GM19463 (cell line): ENCODE measurements around the gene TMPRSS9.

Source experiments
- ATAC-seq: cut with Tn5 transposase; IDR thresholded peaks from one replicate; pipeline ENCODE4 v1.9.1; 2021; ENCODE audit warnings: mild to moderate bottlenecking, moderate library complexity; ENCODE audit not compliant: unreplicated experiment

Gene TMPRSS9

DNA sequence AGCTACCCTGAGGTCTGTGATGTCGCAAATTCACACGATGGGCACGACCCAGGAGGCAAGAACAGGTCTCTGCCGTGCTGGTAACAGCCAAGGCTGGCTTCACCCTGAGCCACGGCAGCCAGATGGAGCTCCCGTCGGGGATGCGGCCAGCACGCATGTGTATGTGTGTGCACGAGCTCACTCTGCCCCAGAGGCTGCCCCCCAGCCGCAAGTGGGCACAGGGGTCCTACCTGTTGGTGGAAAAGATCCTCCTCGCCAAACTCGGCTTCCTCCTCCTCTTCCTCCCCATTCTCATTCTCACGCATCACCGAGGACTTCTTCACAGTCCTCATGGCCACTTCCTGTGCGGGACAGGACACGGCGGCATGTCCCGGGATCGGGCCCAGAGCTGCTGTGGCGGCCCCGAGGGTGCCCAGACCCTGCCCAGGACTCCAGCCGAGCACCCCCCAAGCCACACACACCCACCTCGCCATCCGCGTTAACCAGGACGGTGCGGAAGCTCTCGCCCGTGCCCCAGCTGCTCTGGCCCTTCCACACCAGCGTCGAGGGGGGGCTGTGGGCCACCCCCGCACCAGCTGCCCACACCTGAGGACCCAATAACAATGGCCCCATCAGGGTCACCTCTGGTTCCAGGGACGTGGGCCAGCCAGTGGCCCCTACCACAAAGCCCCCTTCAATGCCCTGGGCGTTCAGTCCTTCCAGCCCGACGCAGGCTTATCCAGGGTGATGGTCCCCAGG lies 71.4 kb downstream of the TMPRSS9 start:
- no peak for ATAC-seq

DNA sequence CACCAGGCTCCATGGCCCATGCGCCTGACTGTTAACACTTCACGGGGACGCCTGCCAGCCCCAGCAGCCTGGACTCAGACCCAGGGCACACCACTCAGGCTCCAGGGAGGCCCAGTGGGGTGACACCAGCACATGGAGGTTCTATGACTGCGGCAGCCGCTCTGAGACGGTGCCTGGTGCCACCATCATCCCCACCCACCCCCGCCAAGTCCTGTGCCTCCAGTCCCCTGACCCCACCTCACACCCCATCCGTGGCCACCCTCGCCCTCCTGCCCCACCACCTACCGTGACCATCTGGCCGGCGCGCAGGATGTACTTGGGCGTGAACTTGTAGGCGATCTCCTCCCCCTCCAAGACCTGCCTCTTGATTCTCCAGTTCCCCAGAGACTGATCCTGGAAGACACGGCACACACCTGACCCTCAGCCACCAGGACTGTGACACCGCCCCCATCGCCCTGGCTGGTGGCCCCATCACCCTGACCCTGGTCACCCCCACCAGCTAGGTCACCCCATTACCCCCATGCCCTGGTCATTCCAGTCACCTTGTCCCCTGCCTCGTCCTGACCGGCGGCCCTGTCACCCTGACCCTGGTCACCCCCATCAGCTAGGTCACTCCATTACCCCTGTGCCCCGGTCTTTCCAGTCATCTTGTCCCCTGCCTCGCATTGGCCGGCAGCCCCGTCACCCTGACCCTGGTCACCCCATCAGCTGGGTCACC lies 72.2 kb downstream of the TMPRSS9 start:
- no peak for ATAC-seq

DNA sequence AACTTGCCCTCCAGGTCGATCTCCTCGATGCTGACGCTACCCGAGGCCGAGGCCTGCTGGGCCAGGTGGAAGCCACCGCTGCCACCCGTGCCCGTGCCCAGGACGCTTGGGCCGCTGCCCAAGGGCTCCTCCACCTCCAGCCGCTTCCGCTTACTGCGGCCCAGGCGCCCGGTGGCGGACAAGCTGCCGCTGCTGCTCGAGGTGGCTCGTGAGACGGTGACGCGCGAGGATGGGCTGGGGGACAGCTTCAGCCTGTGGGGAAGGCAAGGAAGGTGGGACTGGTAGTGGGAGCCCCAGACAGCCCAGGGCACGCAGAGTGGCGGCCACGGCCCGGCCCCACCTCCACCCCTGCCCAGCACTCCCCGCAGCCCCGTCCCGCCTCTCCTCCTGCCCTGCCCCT lies 73.8 kb downstream of the TMPRSS9 start:
- no peak for ATAC-seq

DNA sequence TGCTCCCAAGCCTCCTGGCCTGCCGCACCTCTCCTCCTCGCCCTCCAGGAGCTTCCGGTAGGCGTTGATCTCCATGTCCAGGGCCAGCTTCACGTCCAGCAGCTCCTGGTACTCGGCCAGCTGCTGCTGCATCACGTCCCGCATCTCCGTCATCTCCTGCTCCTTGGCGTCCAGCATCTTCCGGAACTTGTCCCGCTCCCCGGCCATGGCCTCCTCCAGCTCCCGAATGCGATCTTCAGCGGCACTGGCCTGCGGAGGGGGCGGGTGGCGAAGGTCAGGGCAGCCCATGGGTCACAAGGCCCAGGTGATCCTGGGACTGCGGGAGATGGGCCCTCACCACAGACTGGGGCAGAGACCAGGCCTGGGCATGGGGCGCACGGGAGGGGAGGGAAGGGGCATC lies 74.2 kb downstream of the TMPRSS9 start:
- no peak for ATAC-seq

DNA sequence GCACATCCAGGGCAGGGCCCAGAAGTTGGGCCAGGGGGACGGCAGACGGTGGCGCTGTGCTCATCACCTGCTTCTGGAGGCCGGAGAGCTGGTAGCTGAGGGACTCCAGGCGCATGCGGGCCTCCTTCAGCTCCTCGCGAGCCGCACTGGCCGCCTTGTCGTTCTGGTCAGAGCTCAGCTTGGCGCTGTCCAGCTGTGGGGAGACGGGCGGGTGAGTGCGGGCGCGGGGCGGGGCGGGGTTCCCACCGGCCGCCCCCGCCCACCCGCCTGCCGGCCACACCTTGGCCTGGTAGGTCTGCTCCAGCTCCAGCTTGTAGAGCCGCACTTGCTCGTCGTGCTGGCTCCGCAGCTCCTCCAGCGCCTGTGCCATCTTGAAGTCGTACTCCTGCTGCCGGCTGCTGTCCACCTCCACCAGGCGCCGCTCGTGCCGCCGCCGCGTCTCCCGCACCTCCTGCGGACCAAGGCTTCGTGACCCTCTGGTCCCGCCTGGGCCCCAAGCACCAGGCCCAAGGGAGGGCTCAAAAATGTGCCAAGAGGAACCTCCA lies 74.7 kb downstream of the TMPRSS9 start:
- no peak for ATAC-seq

DNA sequence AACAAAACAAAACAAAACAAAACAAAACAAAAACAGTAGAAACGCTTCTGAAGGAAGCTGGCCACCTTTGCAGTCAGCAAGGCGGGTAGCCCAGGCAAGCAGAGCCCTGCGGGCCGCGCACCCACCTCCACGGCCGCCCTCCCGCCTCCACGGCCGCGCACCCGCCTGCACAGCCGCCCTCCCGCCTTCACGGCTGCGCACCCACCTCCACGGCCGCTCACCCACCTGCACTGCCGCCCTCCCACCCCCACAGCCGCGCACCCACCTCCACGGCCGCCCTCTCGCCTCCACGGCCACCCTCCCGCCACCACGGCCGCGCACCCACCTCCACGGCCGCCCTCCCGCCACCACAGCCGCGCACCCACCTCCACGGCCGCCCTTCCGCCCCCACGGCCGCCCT lies 76.3 kb downstream of the TMPRSS9 start:
- ATAC-seq: no peak

DNA sequence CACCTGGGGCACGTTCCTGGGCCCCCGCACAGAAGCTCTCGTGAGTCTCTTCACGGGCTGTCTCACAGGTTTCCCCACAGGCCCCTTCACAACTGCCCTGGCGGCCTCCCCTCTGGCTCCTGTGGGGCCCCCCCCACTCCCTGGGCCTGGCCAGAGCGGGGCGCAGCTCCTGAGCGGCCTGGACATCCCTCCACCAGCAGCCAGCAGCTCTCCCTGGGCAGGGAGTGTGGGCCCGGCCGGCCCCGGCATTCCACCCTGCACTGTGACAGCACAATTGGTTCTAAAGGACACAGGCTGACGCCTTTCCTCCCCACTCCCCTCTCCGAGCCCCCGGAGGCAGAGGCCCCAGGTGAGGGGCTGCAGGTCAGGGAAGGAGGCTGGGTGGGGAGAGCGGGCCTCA lies 76.9 kb downstream of the TMPRSS9 start:
- no peak for ATAC-seq

DNA sequence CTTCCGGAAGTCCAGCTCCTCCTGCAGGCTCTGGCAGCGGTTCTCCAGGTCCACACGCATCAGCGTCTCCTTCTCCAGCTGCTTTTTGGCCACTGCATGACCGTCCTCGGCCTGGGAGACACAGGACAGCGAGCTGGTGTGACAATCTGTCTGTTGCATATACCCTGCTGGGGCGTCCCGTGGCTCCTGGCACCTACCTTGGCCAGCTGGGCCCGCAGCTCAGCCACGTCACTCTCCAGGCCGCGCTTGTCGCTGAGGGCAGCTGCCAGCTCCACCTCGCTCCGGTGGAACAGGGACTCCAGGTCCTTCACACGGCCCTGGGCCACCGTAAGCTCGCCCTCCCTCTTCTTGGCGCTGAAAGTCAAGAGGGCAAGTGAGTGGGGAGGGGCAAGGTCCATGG lies 78.1 kb downstream of the TMPRSS9 start:
- ATAC-seq: no peak

DNA sequence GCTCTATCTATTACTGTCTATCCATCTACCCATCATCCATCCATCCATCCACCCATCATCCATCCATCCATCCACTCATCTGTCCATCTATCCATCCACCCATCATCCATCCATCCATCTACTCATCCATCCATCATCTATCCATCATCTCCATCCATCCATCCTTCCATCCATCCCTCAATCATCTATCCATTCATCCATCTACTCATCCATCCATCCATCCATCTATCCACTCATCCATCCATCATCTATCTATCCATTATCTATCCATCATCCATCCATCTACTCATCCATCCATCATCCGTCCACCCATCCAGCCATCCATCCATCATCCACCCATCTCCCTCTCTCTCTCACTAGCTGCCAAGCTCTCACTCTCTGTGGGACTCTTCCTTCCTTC lies 80.5 kb downstream of the TMPRSS9 start:
- ATAC-seq: no peak

DNA sequence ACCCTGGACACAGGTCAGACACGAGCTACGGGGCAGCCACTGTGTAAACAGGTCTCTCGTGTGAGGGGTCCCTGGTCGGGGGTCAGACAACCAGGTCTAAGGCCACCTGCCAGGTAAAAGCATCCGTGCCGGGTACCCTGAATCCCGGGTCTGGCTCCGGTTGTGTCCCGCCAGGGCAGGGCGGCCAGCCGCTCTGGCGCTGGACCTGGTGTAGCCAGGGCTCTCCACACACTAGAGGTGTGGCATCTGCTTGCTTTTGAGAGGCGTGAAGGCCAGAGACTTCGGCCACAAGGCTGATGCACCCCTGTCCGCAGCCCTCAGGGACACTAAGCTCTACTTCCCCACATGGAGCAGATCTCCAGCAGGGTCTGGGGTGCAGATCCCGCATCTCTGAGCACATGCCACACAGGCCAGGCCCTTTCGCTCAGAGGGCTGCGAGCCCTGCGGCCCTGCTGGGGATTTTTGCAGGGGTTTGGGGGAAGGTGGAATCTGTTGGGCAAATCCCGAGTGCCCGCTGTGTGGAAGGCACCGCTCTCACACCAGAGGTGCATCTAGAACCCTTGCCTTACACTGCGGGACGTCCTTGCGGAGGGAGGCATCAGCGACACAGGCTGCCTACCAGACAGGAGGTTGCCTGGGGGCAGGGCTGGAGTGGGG lies 81.2 kb downstream of the TMPRSS9 start:
- no peak for ATAC-seq

DNA sequence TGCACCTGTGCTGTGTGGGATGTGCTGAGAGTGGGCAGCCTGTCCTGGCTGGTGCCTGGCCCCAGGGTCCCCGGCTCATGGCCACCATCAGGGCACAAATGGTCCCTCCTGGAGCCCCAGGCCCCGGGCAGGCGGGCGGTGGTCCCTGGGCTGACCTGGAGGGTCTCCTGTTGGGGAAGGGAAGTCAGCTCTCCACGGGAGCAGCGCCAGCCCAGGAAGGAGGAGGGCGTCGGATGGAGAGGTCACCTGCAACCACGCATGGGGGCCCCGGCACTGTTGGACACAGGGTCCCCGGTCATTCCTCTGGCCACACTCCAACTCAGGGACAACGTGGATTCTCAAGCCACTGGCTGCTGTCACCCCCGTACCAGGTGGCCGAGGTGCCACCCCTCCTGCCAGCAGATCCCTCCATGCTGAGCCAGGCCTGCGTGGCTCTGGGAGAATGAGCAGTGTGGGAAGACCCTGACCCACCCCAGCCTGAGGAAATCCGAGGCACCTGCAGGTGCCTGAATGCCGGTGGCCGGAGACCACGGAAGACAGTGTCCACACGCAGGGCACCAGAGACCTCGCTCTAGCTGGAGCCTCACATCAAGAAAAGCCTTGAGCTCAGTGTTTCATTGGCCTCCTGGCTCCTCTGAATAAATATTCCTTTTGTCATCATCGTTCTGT lies 83.2 kb downstream of the TMPRSS9 start:
- no peak for ATAC-seq

DNA sequence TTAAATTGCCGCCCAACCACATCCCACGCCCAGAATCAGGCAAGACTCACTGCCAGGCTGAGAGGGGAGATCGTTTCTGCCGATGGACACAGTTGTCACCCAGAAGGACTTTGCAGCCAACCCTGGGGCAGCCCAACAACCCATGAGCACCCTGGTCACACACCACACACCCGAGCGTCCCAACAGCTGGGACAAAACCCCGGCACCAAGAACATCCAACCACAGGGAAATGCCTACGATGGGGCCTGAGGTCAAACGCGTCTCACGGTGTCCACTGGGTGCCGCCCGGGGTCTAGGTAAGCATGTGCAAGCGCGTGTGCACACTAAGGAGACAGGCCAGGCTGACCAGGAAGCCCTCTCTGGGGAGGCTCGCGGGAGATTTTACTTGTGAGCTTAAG lies 83.7 kb downstream of the TMPRSS9 start:
- ATAC-seq: no peak

DNA sequence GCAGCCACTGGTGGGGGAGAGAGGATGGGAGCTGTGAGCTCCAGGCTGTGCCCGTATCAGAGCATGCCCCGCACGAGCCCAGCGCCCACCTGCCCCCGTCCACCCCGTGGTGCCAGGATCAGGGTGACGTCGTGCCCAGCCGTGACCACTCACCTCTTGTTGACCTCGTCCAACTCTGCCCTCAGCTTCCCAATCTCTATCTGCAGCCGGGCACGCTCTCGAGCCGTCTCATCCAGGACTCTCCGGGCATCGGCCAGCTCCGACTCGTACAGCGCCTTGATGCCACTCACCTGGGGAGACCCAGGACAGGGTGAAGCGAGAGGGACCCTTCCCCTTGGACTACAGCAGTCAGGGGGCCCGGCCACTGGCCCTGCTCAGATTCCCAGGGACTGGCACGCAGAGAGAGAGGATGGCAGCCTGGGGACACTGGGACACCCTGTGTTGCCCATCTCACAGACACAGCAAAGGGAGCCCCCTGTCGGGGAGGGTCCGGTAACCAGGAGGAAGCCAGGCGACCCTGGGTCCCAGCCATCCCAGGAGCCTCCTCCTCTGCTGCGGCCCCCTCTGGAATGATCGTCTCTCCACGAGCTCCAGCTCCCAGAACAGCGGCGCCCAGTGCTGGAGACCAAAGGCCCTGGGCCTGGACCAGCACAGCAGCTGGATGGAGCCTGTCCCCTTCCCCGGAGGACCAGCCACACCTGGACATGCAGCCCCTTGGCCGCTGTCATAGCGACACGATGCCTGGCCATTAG lies 84.4 kb downstream of the TMPRSS9 start:
- no peak for ATAC-seq

DNA sequence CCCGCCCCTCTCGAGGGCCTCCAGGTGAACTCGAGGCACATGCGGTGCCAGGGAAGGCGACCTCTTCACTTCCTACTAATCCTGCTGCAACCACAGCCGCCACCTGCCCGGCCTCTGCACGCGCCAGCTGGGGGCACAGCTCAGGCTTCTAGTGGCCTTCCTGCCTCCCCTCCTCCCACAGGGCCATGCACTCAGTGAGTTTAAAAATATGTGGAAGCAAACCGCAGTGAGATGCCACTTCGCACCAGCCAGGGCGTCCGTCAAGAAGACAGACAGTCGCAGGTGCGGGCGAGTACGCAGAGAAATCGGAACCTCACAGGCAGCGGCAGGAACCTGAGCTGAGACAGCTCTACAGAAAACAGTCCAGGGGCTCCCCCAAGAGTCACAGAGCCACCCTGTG lies 86.3 kb downstream of the TMPRSS9 start:
- ATAC-seq: no peak

DNA sequence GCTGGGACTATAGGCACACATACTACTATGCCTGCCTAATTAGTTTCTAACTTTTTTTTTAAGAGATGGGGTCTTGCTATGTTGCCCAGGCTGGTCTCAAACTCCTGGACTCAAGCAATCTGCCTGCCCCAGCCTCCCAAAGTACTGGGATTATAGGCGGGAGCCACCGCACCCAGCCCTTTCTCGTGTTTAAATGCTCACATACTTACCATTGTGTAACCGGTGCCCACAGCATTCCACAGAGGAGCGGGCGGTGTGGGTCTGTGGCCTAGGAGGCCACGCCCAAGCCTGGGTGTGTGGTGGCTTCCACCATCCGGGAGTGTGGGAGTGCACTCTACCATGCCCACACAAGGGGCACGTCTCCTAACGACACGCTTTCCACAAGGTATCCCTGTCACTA lies 89.0 kb downstream of the TMPRSS9 start:
- no peak for ATAC-seq

DNA sequence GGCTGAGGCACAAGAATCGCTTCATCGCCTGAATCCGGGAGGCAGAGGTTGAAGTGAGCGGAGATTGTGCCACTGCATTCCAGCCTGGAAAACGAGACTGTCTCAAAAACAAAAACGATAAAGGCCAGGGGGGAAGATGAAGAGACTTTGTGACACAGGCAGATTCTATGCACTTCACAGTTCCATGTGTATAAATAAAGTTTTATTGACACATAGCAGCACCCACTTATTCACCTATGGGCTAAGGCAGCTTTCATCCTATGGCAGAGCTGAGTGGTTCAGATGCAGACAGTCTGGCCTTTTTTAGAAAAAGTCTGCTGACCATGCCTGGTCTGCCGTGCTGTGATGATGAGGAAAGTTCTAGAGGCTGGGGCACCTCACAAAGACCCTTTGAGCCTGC lies 91.1 kb downstream of the TMPRSS9 start:
- ATAC-seq: no peak

DNA sequence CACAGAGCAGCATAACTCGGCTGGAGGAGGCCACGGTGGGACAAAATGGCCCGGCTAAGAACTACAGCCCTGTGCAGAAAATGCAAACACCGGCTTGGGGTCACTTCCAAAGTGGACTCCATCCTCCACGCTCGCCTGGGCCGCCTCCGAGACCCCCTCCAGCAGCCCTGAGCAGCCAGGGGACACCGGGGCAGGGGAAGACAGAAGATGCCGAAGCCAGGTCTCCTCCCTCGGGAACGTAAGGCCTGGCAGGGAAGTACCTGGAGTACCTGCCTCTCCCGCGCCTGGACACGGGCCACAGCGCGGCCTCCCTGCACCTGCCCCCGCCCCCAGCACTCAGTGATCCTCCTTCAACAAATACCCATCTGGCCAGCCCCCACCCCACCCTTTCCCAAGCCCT lies 91.7 kb downstream of the TMPRSS9 start:
- no peak for ATAC-seq

DNA sequence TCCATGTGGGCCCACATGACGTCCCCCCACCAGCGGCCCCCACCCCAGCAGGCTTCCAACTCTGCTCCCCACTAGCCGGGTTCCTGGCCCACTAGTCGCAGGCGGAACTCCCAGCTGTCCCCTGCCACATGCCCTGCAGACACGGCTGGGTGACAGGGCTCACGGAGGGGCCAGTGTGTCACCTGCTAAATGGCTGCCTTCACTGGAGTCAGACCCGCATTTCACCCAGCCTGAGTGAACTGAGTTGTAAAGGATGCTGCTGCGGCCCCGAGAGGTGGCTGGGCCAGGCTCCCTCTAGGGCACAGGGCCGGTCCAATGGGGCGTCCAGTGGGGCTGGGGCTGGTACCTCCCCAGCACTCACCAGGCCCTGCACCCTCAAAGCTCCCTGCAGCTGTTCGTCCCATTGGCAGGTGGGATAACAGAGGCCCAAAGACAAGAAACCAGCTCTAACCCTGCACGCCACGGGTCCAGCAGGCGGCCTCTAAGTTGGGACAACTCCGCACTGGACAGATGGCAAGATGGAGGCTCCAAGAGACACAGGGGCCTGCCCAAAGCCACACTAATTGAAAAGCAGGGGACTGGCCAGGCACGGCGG lies 93.5 kb downstream of the TMPRSS9 start:
- ATAC-seq: no peak

DNA sequence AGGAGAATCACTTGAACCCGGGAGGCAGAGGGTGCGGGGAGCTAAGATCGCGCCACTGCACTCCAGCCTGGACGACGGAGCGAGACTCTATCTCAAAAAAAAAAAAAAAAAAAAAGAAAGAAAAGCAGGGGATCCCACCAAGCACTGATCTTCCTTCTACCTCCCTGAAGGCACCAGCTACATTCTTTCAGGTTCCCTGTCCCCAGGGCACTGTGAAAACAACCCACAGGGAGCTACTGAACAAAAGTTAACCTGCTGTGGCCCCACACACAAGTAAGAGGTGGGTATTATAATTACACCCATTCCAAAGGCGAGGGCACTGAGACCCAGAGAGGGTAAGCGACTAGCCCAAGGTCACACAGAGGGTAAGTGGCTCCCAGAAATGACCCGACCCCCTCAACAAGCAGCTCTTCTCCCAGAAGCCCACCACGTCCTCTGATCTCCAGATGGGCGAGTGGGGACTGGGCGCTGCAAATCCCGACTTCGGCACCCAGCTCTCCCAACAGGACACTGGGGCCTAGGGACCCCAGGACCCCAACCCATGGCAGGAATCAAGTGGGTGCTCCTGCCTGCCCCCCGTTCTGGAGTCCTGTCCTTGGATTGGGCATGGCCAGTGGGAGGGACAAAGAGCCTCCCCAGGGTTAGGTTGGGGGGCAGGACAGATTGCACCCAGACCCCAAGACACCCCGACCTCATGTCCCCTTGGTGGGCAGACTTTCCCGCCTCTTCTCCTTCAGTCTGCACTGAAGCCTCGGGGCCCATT lies 94.3 kb downstream of the TMPRSS9 start:
- ATAC-seq: no peak
